ENCODE results near the gene MED27. TPM values are rescaled to one million over a fixed set of nuclear protein-coding genes. Genes with fewer than 3 reads are reported as not detected.

The MED27 gene
- total RNA-seq, 1 donor from 2014 or later = 17.7 TPM

- intact Hi-C loops (cut with DNase I) = no loop called here
Observed at GRCh38 chr9:132044176-132044875, 35.3 kb downstream of the MED27 start.

GRCh38 chr9:132043708-132044107, 36.0 kb downstream of the MED27 start:
- H3K4me3 ChIP-seq = no peak overlapping the region
- no peak for DNase-seq (ENCODE audit: extremely low spot score in 2 of 2)
- TF ChIP-seq, protein P1, sequence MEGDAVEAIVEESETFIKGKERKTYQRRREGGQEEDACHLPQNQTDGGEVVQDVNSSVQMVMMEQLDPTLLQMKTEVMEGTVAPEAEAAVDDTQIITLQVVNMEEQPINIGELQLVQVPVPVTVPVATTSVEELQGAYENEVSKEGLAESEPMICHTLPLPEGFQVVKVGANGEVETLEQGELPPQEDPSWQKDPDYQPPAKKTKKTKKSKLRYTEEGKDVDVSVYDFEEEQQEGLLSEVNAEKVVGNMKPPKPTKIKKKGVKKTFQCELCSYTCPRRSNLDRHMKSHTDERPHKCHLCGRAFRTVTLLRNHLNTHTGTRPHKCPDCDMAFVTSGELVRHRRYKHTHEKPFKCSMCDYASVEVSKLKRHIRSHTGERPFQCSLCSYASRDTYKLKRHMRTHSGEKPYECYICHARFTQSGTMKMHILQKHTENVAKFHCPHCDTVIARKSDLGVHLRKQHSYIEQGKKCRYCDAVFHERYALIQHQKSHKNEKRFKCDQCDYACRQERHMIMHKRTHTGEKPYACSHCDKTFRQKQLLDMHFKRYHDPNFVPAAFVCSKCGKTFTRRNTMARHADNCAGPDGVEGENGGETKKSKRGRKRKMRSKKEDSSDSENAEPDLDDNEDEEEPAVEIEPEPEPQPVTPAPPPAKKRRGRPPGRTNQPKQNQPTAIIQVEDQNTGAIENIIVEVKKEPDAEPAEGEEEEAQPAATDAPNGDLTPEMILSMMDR (IDR thresholded peaks at IDR 0.05) = no peak
- no peak for TF ChIP-seq POLR2A (IDR thresholded peaks at IDR 0.05)

More at GRCh38 chr9:132044176-132044875, 35.3 kb downstream of the MED27 start:
- H3K27me3 ChIP-seq = no peaks in the 10 kb centered on the region
- no peak overlapping the region for H3K27ac ChIP-seq
- no peaks in the 10 kb centered on the region for H3K9me3 ChIP-seq
- no peak for DNase-seq (ENCODE audit: extremely low spot score in 2 of 2)
- no peaks in the 10 kb centered on the region for H3K36me3 ChIP-seq
- H3K4me1 ChIP-seq = no peaks in the 10 kb centered on the region
- TF ChIP-seq, protein P1 (IDR thresholded peaks at IDR 0.05) = no peak
- no peak for TF ChIP-seq POLR2A (IDR thresholded peaks at IDR 0.05)
- no peak for TF ChIP-seq POLR2AphosphoS5 (IDR thresholded peaks at IDR 0.05; ENCODE audit: insufficient read depth in 1 of 2, low read depth in 1 of 2)
- H3K4me3 ChIP-seq = no peak overlapping the region

DNA sequence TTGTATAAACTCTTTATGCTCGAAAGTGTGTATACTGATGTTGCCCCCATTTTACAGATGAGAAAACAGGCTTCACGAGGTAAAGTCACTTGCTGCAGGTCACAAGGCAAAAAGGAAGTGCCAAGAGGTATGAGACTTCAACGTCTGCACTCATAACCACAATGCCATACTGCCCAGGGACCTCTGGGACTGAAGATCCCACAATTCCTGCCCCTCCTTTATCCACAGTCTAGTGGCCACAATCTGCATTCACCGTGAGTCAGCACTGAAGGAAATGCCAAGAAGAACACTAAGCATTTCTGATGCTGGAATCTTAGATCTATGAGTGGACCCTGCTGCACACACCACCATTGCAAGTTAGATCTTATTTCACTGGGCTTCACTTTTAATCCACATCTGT, 37.3 kb downstream of the MED27 start:
- Histone ChIP-seq H3K36me3 (no peaks in the 10 kb centered on the region), H3K9me3 (no peaks in the 10 kb centered on the region), H3K27ac (no peak overlapping the region), H3K27me3 (no peaks in the 10 kb centered on the region), H3K4me1 (no peaks in the 10 kb centered on the region), H3K4me3 (no peak overlapping the region)
- TF ChIP-seq, protein P1 (IDR thresholded peaks at IDR 0.05) = no peak
- TF ChIP-seq POLR2A (IDR thresholded peaks at IDR 0.05) = no peak
- TF ChIP-seq POLR2AphosphoS5 (IDR thresholded peaks at IDR 0.05; ENCODE audit: insufficient read depth in 1 of 2, low read depth in 1 of 2) = no peak
- no peak for DNase-seq (ENCODE audit: extremely low spot score in 2 of 2)
- intact Hi-C loops (cut with DNase I) = no loop called here

More at GRCh38 chr9:132043708-132044107, 36.0 kb downstream of the MED27 start:
- intact Hi-C loops (cut with DNase I) = no loop called here
- Histone ChIP-seq H3K36me3 (no peaks in the 10 kb centered on the region), H3K27me3 (no peaks in the 10 kb centered on the region), H3K9me3 (no peaks in the 10 kb centered on the region), H3K4me1 (no peaks in the 10 kb centered on the region), H3K27ac (no peak overlapping the region)

- Histone ChIP-seq H3K4me3 (no peak overlapping the region), H3K27ac (no peak overlapping the region), H3K27me3 (no peaks in the 10 kb centered on the region), H3K9me3 (no peaks in the 10 kb centered on the region), H3K4me1 (no peaks in the 10 kb centered on the region), H3K36me3 (no peaks in the 10 kb centered on the region)
- intact Hi-C loops (cut with DNase I) = no loop called here
- no peak for TF ChIP-seq POLR2AphosphoS5 (IDR thresholded peaks at IDR 0.05; ENCODE audit: insufficient read depth in 1 of 2, low read depth in 1 of 2)
- TF ChIP-seq, protein P1 (IDR thresholded peaks at IDR 0.05) = no peak
- no peak for TF ChIP-seq POLR2A (IDR thresholded peaks at IDR 0.05)
- DNase-seq (ENCODE audit: extremely low spot score in 2 of 2) = no peak
Observed at GRCh38 chr9:132041798-132042197, 37.9 kb downstream of the MED27 start.

DNA sequence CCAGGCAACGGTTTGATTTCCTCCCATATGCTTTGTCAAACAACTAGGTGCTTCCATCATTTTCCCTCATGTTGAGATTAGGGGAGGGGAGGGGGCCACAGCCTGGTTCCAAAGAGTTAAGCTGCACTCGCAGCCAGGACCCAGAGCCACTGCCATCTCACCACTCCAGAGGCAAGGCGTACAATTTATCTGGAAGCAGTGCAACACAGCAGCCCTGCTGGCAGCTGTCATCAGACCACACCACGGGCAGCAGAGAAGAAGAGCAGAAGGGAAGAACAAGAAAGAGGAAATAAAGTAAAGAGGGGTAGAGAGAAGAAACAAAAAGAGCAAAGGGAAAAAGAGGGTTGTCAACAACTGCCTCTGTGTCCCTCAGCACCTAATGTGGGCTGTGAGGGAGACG, 38.9 kb downstream of the MED27 start:
- no peak for TF ChIP-seq POLR2A (IDR thresholded peaks at IDR 0.05)
- TF ChIP-seq, protein P1 (IDR thresholded peaks at IDR 0.05) = no peak
- no peak for TF ChIP-seq POLR2AphosphoS5 (IDR thresholded peaks at IDR 0.05; ENCODE audit: insufficient read depth in 1 of 2, low read depth in 1 of 2)
- H3K4me1 ChIP-seq = no peaks in the 10 kb centered on the region
- no peak for DNase-seq (ENCODE audit: extremely low spot score in 2 of 2)
- intact Hi-C loops (cut with DNase I) = no loop called here
- H3K27ac ChIP-seq = no peak overlapping the region
- H3K27me3 ChIP-seq = no peaks in the 10 kb centered on the region
- no peak overlapping the region for H3K4me3 ChIP-seq
- no peaks in the 10 kb centered on the region for H3K9me3 ChIP-seq
- no peaks in the 10 kb centered on the region for H3K36me3 ChIP-seq
